ENCODE measurements around the gene TENT4B.

TENT4B gene

GRCh38 chr16:50273382-50273690 is 120.2 kb downstream of the TENT4B start:
- no peak for DNase-seq

- DNase-seq = peak; percentile 31
These were observed 120.8 kb downstream of the TENT4B start for GRCh38 chr16:50273888-50274325.

- DNase-seq = peak; percentile 51
These were observed 121.4 kb downstream of the TENT4B start for GRCh38 chr16:50274326-50275097.

GRCh38 chr16:50275098-50275415 is 122.0 kb downstream of the TENT4B start:
- no peak for DNase-seq

GRCh38 chr16:50275428-50276325 is 122.6 kb downstream of the TENT4B start:
- no peak for DNase-seq

- no peak for DNase-seq
These were observed 123.2 kb downstream of the TENT4B start for GRCh38 chr16:50276326-50276640.

GRCh38 chr16:50276801-50277555 is 123.9 kb downstream of the TENT4B start:
- no peak for DNase-seq

GRCh38 chr16:50278251-50278650 is 125.1 kb downstream of the TENT4B start:
- no peak for DNase-seq

GRCh38 chr16:50279504-50279865 is 126.4 kb downstream of the TENT4B start:
- DNase-seq = no peak

- DNase-seq = no peak
These were observed 127.8 kb downstream of the TENT4B start for GRCh38 chr16:50280932-50281331.

Measured in activated CD4-positive, alpha-beta T cell treated with anti-CD3 and anti-CD28 coated beads, Interleukin-2, amount 50 U/mL, for 1 hour (primary cell).